Measurements from ENCODE around the gene THBS2. TPM values are rescaled to one million over a fixed set of nuclear protein-coding genes. Genes with fewer than 3 reads are reported as not detected.

Gene THBS2
- total RNA-seq, 1 donor from 2014 or later = 86.4 TPM

DNA sequence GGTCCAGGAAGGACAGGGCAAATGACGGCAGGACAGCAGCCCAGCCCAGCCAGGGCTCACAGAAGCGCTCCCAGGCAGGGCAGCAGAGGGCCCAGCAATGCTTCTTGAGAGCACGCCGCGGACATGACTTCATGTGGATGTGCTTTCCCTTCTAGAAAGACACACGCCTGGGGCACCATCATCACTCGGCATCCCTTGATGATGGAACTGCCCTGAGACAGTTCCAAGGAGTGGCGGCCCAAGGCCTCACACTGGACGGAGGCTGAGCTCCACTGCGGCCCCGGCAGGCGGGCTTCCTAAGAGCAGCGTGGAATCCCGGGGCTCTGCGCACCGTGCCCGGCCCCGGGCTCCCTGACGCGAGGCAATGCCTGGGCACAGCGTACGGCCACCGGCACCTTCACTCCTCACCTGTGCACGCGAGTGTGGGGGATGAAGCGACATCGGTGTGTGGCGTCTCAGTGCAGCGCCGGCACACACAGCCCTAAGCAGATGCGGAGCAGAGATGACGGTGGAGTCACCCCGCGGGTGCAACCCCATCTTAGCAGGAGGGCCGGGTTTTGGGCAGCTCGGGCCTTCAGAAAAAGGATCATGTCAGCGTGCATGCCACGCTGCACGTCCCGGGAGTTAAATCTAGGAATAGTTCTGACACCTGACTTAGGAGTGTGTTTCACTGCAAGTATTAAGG lies 86.6 kb downstream of the THBS2 start:
- no peaks in the 10 kb centered on the region for H3K9me3 ChIP-seq
- H3K4me1 ChIP-seq = peaks cover 34% of the 10 kb centered on the region
- DNase-seq (ENCODE audit: extremely low spot score in 2 of 2) = peak; percentile 69 to 79
- H3K36me3 ChIP-seq = no peaks in the 10 kb centered on the region
- no peak for TF ChIP-seq POLR2A (IDR thresholded peaks at IDR 0.05)
- H3K27me3 ChIP-seq = no peaks in the 10 kb centered on the region
- H3K4me3 ChIP-seq = no peak overlapping the region
- H3K27ac ChIP-seq = peak overlapping the region; percentile 53
- intact Hi-C loops (cut with DNase I) = no loop called here

All from vagina (tissue), 2 donors.